ENCODE measurements around the gene FBL. TPM values are rescaled to one million over a fixed set of nuclear protein-coding genes. Genes with fewer than 3 reads are reported as not detected.

Gene FBL
- total RNA-seq, 1 experiment from 2014 or later: 437 TPM

DNA sequence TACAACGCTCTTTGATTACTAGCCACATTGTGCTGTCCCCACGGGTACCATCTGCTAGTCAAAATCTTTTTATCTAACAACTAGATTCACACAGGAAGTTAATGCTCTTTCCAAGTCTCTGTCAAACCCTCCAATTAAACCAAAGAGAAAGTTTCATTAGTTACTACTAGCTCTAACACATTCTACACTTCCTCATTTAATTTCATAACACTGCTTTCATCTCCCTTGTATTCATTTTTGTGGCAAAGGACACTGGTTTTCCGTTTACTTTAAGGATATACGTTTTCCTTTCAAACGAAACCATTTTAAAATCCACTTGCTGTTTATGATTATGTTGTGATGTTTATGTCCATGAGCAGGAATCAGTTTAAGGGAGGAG, 17.5 kb downstream of the FBL start:
- CTCF ChIA-PET: interaction anchor here (0.7 kb wide), 1 partner anchor 16 kb away, joined by 8 read pairs; no protein-coding TSS in a partner anchor
- H3K27ac ChIP-seq: no peak overlapping the region
- H3K9me3 ChIP-seq (ENCODE audit: insufficient read depth, low read depth): no peaks in the 10 kb centered on the region
- H4K20me1 ChIP-seq (ENCODE audit: insufficient read depth): no peaks in the 10 kb centered on the region
- 0 out of 2 replicates have a peak, but pooled peaks cover 3% of the 10 kb centered on the region for H3F3A ChIP-seq (ENCODE audit: insufficient read depth, low read depth)
- no TSS peak for BruUV-seq (replicated peaks)
- H3K9me2 ChIP-seq (ENCODE audit: insufficient read depth): no peaks in the 10 kb centered on the region
- no peak overlapping the region for H3K4me3 ChIP-seq
- TF ChIP-seq EZH2 (IDR thresholded peaks at IDR 0.05; ENCODE audit: low read depth): no peak
- TF ChIP-seq, protein P1, sequence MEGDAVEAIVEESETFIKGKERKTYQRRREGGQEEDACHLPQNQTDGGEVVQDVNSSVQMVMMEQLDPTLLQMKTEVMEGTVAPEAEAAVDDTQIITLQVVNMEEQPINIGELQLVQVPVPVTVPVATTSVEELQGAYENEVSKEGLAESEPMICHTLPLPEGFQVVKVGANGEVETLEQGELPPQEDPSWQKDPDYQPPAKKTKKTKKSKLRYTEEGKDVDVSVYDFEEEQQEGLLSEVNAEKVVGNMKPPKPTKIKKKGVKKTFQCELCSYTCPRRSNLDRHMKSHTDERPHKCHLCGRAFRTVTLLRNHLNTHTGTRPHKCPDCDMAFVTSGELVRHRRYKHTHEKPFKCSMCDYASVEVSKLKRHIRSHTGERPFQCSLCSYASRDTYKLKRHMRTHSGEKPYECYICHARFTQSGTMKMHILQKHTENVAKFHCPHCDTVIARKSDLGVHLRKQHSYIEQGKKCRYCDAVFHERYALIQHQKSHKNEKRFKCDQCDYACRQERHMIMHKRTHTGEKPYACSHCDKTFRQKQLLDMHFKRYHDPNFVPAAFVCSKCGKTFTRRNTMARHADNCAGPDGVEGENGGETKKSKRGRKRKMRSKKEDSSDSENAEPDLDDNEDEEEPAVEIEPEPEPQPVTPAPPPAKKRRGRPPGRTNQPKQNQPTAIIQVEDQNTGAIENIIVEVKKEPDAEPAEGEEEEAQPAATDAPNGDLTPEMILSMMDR (conservative IDR thresholded peaks at IDR 0.05): no peak
- intact Hi-C loops (cut with micrococcal nuclease; ENCODE audit: unreplicated experiment): no loop called here
- no peak overlapping the region for H2AFZ ChIP-seq
- no peak overlapping the region for H3K4me2 ChIP-seq
- H3K79me2 ChIP-seq (ENCODE audit: low read depth): no peaks in the 10 kb centered on the region
- H3K36me3 ChIP-seq (ENCODE audit: low read depth): no peaks in the 10 kb centered on the region
- no peaks in the 10 kb centered on the region for H3K4me1 ChIP-seq (replicated peaks; ENCODE audit: insufficient read depth)
- POLR2A ChIA-PET (ENCODE audit: unreplicated experiment): interaction anchor here (0.6 kb wide), 1 partner anchor 400 kb away, joined by 3 read pairs; no protein-coding TSS in a partner anchor
- no peak for DNase-seq
- no peaks in the 10 kb centered on the region for H3K27me3 ChIP-seq (ENCODE audit: insufficient read depth, low read depth)

DNA sequence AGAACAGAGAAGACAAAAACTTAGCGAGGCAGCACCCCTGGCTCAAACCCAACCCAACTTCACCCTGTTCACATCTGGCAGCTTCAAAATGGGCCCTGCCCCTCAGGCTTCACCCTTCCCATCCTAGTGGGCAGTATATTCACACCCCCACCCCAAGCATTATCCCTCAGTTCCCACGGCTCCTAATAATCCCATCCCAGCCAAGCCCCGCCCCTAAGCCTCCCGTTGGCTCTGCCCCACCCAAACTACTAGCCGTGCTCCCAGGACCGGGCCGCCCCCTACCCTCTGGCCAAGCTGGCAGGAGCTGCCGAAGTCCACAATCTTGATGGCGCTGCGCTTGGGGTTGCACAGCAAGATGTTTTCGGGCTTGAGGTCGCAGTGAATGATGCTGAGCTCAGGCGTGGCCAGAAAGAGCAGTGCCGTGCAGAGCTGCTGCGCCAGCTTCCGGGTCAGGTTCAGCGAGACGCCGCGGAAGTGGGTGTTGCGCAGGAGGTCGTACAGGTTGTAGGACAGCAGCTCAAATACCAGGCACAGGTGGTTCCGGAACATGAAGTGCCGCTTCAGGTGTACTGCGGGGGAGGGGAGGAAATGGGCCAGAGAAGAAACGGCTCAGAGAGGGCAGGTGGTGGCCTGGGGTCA, 18.0 kb downstream of the FBL start:
- H3K27me3 ChIP-seq (ENCODE audit: insufficient read depth, low read depth): no peaks in the 10 kb centered on the region
- no peak overlapping the region for H3K4me2 ChIP-seq
- H3K9me3 ChIP-seq (ENCODE audit: insufficient read depth, low read depth): no peaks in the 10 kb centered on the region
- H3K27ac ChIP-seq: no peak overlapping the region
- TF ChIP-seq, protein P1 (conservative IDR thresholded peaks at IDR 0.05): no peak
- TF ChIP-seq EZH2 (IDR thresholded peaks at IDR 0.05; ENCODE audit: low read depth): no peak
- no peak overlapping the region for H3K4me3 ChIP-seq
- BruUV-seq (replicated peaks): no TSS peak
- no peaks in the 10 kb centered on the region for H3K9me2 ChIP-seq (ENCODE audit: insufficient read depth)
- no peaks in the 10 kb centered on the region for H3K79me2 ChIP-seq (ENCODE audit: low read depth)
- H3F3A ChIP-seq (ENCODE audit: insufficient read depth, low read depth): 0 out of 2 replicates have a peak, but pooled peaks cover 3% of the 10 kb centered on the region
- H3K36me3 ChIP-seq (ENCODE audit: low read depth): no peaks in the 10 kb centered on the region
- intact Hi-C loops (cut with micrococcal nuclease; ENCODE audit: unreplicated experiment): no loop called here
- no peak for DNase-seq
- ChIA-PET POLR2A (ENCODE audit: unreplicated experiment) (interaction anchor here (0.6 kb wide), 1 partner anchor 394 kb away, joined by 4 read pairs; no protein-coding TSS in a partner anchor), CTCF (interaction anchor here (0.7 kb wide), 1 partner anchor 17 kb away, joined by 8 read pairs; no protein-coding TSS in a partner anchor)
- no peaks in the 10 kb centered on the region for H4K20me1 ChIP-seq (ENCODE audit: insufficient read depth)
- H2AFZ ChIP-seq: no peak overlapping the region
- no peaks in the 10 kb centered on the region for H3K4me1 ChIP-seq (replicated peaks; ENCODE audit: insufficient read depth)

DNA sequence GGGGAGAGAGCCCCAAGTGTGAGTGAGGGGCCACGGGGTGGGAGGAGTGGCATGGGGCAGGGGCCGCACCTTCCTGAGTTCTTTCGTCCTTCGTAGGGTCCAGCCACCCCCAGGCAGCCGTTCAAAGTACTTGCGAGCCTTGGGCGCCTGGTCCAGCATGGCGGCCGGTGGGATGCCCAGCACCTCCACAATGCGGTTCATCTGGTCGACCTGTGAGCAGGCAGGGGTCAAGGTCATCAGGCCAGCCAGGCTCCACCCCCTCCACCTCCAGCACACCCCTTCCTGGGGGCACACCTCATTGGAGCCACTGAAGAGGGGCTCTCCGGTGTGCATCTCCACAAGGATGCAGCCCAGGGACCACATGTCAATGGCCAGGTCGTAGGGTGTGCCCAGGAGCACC, 19.0 kb downstream of the FBL start:
- H3K4me2 ChIP-seq: no peak overlapping the region
- H3F3A ChIP-seq (ENCODE audit: insufficient read depth, low read depth): 0 out of 2 replicates have a peak, but pooled peaks cover 3% of the 10 kb centered on the region
- ChIA-PET CTCF (no interaction called here), POLR2A (ENCODE audit: unreplicated experiment) (interaction anchor here (0.6 kb wide), 1 partner anchor 393 kb away, joined by 4 read pairs; no protein-coding TSS in a partner anchor)
- H3K9me3 ChIP-seq (ENCODE audit: insufficient read depth, low read depth): no peaks in the 10 kb centered on the region
- no peaks in the 10 kb centered on the region for H4K20me1 ChIP-seq (ENCODE audit: insufficient read depth)
- H3K27me3 ChIP-seq (ENCODE audit: insufficient read depth, low read depth): no peaks in the 10 kb centered on the region
- H2AFZ ChIP-seq: no peak overlapping the region
- intact Hi-C loops (cut with micrococcal nuclease; ENCODE audit: unreplicated experiment): no loop called here
- H3K9me2 ChIP-seq (ENCODE audit: insufficient read depth): no peaks in the 10 kb centered on the region
- H3K79me2 ChIP-seq (ENCODE audit: low read depth): no peaks in the 10 kb centered on the region
- no peaks in the 10 kb centered on the region for H3K4me1 ChIP-seq (replicated peaks; ENCODE audit: insufficient read depth)
- no peak for DNase-seq
- TF ChIP-seq EZH2 (IDR thresholded peaks at IDR 0.05; ENCODE audit: low read depth): no peak
- TF ChIP-seq, protein P1 (conservative IDR thresholded peaks at IDR 0.05): no peak
- no peaks in the 10 kb centered on the region for H3K36me3 ChIP-seq (ENCODE audit: low read depth)
- BruUV-seq (replicated peaks): no TSS peak
- no peak overlapping the region for H3K27ac ChIP-seq
- H3K4me3 ChIP-seq: no peak overlapping the region

Measured in PC-9 (cell line).